Measurements from ENCODE around the gene ZNF497.
"Not testable (repeated sequence)": the region's sequence is repeated elsewhere in the genome, so short reads cannot be mapped to it uniquely, and the experiment has no call there.

ZNF497 gene

DNA sequence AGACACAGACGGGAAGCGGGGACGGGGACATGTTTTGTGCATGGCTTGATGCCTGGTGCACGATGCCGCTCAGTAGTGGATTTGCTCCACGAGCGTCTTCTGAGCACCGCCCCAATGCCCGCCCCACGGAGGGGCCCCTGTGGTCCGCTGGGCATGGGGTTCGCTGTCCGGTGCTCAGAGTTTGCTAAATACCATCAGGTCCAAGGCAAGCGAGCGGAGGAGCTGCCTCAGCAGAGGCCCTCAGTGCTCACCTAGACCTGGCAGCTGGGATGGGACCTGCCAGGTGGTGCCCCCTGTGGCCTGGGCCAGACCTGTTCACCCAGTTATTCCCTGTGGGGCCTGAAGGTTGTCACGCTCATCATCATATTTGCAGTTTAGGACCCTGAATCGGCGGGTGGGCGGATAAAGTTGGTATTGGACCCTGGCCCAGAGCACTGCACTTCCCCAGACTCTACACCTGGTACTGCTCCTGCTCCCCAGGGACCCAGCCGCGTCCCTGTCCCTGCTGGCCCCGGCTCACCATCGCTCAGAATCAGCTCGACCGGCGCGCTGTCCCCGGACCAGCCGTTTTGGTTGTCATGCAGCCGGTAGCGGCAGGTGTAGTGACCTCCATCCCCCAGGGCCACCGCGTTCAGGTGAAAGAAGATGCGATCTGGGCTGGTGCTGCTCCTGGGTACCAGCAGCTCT lies 11.5 kb downstream of the ZNF497 start:
- DNase-seq (ENCODE audit: insufficient read length, low spot score), result no peak
- FAIRE-seq, result no peak

GRCh38 chr19:58350001-58350861 lies 12.3 kb downstream of the ZNF497 start:
- DNase-seq (ENCODE audit: insufficient read length, low spot score), result no peak
- no peak for FAIRE-seq

DNA sequence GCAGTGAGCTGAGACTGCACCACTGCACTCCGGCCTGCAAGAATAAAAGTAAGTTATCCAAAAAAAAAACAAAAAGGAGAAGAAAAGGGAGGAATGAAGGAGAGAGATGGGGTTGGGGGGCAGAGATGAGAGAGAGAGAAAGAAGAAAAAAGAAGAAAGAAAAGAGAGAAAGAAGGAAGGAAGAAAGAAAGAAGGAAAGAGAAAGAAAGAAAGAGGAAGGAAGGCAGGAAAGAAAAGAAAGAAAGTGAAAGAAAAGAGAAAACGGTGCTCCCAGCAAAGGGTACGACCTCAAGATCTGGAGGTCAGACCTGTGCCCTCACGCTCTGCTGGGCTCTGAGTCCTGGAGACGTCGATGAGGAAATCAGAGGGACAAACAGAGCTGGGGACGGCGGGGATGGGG lies 13.0 kb downstream of the ZNF497 start:
- DNase-seq (ENCODE audit: insufficient read length, low spot score), result no peak
- no peak for FAIRE-seq

GRCh38 chr19:58348080-58348479 lies 14.5 kb downstream of the ZNF497 start:
- peak; percentile 70 for FAIRE-seq

DNA sequence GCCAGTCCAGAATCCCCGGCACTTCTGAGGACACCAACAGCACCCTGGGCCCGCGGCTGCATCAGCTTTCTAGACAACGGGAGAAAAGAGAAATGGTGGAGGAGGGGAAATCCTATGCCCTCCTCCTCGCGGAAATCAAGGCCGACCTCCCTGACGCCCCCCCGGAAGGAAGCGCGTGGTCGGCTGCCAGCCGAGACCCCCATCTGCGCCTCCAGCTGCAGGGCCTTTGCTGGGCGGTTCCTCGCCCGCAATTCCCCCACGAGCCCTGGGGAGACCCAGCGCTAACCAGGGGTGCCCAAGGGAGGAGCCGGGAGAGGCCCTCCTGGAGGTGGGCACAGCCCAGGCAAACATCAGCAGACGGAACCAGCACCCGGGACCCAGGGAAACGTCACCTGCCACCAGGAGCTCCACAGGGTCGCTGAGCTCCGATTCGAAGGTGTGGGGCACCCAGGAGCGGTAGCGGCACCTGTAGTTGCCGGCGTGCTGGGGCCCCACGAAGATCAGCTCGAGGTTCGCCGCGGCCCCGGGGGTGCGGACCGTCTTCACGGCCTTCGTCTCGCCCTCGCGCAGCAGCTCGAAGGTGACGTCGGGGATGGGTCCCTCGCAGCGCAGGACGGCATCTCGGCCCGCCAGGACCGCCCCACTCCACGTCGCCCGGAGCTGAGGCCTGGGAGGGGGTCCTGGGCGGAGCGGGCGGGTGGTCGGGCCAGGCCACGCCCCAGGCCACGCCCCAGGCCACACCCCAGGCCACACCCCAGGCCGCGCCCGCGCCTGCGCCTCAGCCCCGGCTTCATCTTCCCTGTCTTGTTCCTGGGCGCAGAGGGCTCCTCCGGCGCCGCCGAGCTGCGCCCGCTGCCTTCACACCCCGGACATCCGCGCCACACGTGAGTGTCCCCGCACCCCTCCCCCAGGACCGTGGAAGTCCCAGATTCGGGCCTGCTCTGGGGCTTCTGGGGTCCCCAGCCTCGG lies 15.3 kb downstream of the ZNF497 start:
- peak; percentile 78 for FAIRE-seq
- DNase-seq (ENCODE audit: insufficient read length, low spot score), result peak; percentile 95

More at GRCh38 chr19:58348080-58348479, 14.5 kb downstream of the ZNF497 start:
- not testable (repeated sequence) for DNase-seq (ENCODE audit: insufficient read length, low spot score)

GRCh38 chr19:58345558-58345957 lies 17.0 kb downstream of the ZNF497 start:
- no peak for DNase-seq (ENCODE audit: insufficient read length, low spot score)
- no peak for FAIRE-seq

- FAIRE-seq, result no peak
These were observed 23.6 kb downstream of the ZNF497 start for GRCh38 chr19:58338825-58339558.

DNA sequence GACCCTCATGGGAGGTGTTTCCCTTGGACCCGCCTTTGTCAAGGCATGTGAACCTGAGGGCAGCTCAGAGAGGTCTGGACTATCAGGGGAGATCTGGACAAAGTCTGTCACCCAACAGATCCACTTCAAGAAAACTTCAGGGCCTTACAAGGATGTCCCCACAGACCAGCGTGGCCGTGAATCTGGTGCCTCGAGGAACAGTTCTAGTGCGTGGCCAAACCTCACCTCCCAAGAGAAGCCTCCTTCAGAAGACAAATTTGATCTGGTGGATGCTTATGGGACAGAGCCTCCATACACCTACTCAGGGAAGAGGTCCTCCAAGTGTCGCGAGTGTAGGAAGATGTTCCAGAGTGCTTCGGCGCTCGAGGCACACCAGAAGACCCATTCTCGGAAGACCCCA lies 24.2 kb downstream of the ZNF497 start:
- no peak for FAIRE-seq

More at GRCh38 chr19:58338825-58339558, 23.6 kb downstream of the ZNF497 start:
- DNase-seq (ENCODE audit: insufficient read length, low spot score), result no peak

DNA sequence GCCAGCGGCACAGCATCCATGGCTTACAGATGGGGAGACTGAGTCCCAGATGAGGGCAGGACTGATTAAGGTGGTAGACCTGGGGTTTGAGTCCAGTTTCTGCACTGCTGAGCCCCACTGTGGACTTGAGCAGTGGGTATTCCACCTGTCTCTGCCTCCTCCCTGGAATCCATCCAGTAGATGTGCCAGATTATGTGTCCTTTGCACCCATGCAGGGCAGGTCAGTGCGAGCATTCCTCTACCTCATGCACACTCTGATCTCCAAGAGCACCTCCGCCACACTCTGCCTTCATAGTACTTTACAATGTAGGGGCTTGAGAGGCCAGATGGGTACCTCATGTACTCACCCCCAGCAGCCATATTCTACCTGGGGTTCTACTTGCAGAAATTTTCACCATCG lies 25.7 kb downstream of the ZNF497 start:
- FAIRE-seq (no peak), DNase-seq (ENCODE audit: insufficient read length, low spot score) (no peak)

More for the DNA sequence above, 24.2 kb downstream of the ZNF497 start:
- no peak for DNase-seq (ENCODE audit: insufficient read length, low spot score)

GRCh38 chr19:58336216-58336615 lies 26.3 kb downstream of the ZNF497 start:
- DNase-seq (ENCODE audit: insufficient read length, low spot score) (no peak), FAIRE-seq (no peak)

- DNase-seq (ENCODE audit: insufficient read length, low spot score) (no peak), FAIRE-seq (no peak)
These were observed 26.9 kb downstream of the ZNF497 start for GRCh38 chr19:58335630-58336029.

GRCh38 chr19:58334691-58335249 lies 27.8 kb downstream of the ZNF497 start:
- FAIRE-seq (no peak), DNase-seq (ENCODE audit: insufficient read length, low spot score) (no peak)

- no peak for DNase-seq (ENCODE audit: insufficient read length, low spot score)
- FAIRE-seq, result no peak
These were observed 29.9 kb downstream of the ZNF497 start for GRCh38 chr19:58332697-58333096.

DNA sequence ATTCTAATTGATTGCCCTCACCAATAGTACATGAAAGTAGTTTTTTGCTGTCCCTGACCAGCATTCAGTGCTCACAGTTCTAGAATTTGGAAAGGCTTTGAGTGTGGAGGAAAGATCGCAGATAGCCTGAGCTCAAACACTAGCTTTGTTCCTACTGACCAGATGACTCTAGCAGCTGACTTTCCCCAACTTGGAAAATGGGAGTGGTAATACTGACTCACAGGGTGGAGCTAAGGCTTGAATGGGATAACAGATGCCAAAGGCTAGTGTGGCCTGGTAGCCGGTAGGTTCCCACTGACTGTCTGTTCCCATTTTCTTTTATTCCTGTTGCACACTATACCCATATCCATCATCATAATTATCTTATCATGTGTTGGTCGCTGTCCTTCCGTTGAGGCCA lies 32.1 kb downstream of the ZNF497 start:
- DNase-seq (ENCODE audit: insufficient read length, low spot score) (no peak), FAIRE-seq (no peak)

GRCh38 chr19:58328999-58329398 lies 33.6 kb downstream of the ZNF497 start:
- no peak for FAIRE-seq
- no peak for DNase-seq (ENCODE audit: insufficient read length, low spot score)

DNA sequence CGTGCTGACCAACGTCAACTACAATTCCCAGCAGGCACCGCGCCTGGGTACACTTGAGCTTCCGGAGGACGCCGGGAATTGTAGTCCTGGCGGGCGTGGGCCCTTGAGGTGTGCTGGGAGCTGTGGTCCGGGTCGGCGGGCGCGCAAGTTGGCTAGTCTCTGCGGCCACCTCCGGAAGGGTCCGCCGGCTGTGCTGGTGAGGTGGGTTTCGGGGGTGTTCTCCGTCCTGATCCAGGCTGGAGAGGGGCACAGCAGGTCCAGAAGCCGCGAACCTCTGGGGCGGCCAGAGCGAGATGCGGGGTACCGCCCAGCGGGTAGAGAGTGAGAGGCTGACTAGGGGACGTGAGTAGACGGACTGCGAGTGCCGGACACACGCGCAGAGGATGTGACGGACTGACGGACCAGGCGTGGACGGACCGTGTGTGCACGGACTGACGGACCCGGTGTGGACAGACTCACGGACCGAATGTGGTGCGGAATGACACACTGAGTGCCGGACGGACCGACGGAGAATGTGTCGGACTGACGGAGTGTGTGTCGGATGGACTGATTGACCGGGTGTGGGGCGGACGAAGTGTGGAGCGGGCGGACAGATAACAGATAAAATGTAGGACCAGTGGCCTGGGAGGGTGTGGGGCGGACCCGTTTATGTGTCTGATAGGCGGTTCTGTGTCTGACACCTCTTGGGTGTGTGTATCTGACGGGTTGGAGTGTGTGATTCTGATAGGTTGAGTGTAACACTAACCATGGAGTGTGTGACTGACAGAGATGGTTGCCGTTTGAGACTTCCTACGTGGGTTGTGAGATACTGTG lies 35.4 kb downstream of the ZNF497 start, which contains the start of gene ZSCAN22:
Gene ZSCAN22 (plus strand): TSS at position 81 of the 813 bp plus-strand sequence. CDS start 7,809 bp downstream, outside the sequence.
- DNase-seq (ENCODE audit: insufficient read length, low spot score) (peak; percentile 94), FAIRE-seq (peak; percentile 94)

GRCh38 chr19:58326501-58326913 lies 36.0 kb downstream of the ZNF497 start:
- DNase-seq (ENCODE audit: insufficient read length, low spot score), result no peak
- peak; percentile 59 for FAIRE-seq

- FAIRE-seq, result no peak
- no peak for DNase-seq (ENCODE audit: insufficient read length, low spot score)
These were observed 37.1 kb downstream of the ZNF497 start for GRCh38 chr19:58325311-58326022.

All from GM19239 (cell line).